ENCODE measurements around the gene TAF7. TPM values are rescaled to one million over a fixed set of nuclear protein-coding genes. Genes with fewer than 3 reads are reported as not detected.
"Not testable (repeated sequence)": the region's sequence is repeated elsewhere in the genome, so short reads cannot be mapped to it uniquely, and the experiment has no call there.

Gene TAF7
- total and polyA plus RNA-seq, 4 donors, result 90.1 to 111 (median 99.8) TPM

- peaks cover 45% of the 10 kb centered on the region for H3K9me3 ChIP-seq (ENCODE audit: control insufficient read depth, insufficient read depth, low read length)
- WGBS (ENCODE audit: insufficient coverage), result 13% methylated on average over 1 of the region's 1 CpG
- peaks cover 13% of the 10 kb centered on the region for H3K4me1 ChIP-seq (ENCODE audit: control insufficient read depth, insufficient read depth, low read length)
- H3K36me3 ChIP-seq (ENCODE audit: control insufficient read depth, insufficient read depth, low read length), result no peaks in the 10 kb centered on the region
- H3K4me3 ChIP-seq (ENCODE audit: low read depth, low read length), result no peak overlapping the region
- H3K27ac ChIP-seq (ENCODE audit: low read depth, low read length), result no peak overlapping the region
- DNase-seq (ENCODE audit: low read depth in 4 of 6, low spot score in 6 of 6), result no peak
- no peaks in the 10 kb centered on the region for H3K27me3 ChIP-seq (ENCODE audit: control insufficient read depth, insufficient read depth, low read length)
These were observed 22.2 kb upstream of the TAF7 start for GRCh38 chr5:141342773-141343172.

DNA sequence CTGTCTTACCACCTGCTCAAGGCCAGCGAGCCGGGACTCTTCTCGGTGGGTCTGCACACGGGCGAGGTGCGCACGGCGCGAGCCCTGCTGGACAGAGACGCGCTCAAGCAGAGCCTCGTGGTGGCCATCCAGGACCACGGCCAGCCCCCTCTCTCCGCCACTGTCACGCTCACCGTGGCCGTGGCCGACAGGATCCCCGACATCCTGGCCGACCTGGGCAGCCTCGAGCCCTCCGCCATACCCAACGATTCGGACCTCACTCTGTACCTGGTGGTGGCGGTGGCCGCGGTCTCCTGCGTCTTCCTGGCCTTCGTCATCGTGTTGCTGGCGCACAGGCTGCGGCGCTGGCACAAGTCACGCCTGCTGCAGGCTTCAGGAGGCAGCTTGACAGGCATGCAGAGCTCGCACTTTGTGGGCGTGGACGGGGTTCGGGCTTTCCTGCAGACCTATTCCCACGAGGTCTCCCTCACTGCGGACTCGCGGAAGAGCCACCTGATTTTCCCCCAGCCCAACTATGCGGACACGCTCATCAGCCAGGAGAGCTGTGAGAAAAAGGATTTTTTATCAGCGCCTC lies 20.3 kb upstream of the TAF7 start:
- H3K9me3 ChIP-seq (ENCODE audit: control insufficient read depth, insufficient read depth, low read length), result peaks cover 41% of the 10 kb centered on the region
- WGBS (ENCODE audit: insufficient coverage), result 51% methylated on average over 34 of the region's 45 CpGs
- H3K27me3 ChIP-seq (ENCODE audit: control insufficient read depth, insufficient read depth, low read length); H3K27ac ChIP-seq (ENCODE audit: low read depth, low read length); H3K36me3 ChIP-seq (ENCODE audit: control insufficient read depth, insufficient read depth, low read length); DNase-seq (ENCODE audit: low read depth in 4 of 6, low spot score in 6 of 6); H3K4me3 ChIP-seq (ENCODE audit: low read depth, low read length): not testable (repeated sequence)
- peaks cover 13% of the 10 kb centered on the region for H3K4me1 ChIP-seq (ENCODE audit: control insufficient read depth, insufficient read depth, low read length)

- Histone ChIP-seq H3K27ac (ENCODE audit: low read depth, low read length) (no peak within 1 kb of the TSS), H3K9me3 (ENCODE audit: control insufficient read depth, insufficient read depth, low read length) (peaks cover 23% of the 10 kb centered on the region), H3K36me3 (ENCODE audit: control insufficient read depth, insufficient read depth, low read length) (no peaks in the 10 kb centered on the region), H3K4me1 (ENCODE audit: control insufficient read depth, insufficient read depth, low read length) (peaks cover 9% of the 10 kb centered on the region), H3K27me3 (ENCODE audit: control insufficient read depth, insufficient read depth, low read length) (no peaks in the 10 kb centered on the region), H3K4me3 (ENCODE audit: low read depth, low read length) (peak within 1 kb of the TSS; percentile 14)
- WGBS (ENCODE audit: insufficient coverage), result 8% methylated on average over 27 of the region's 27 CpGs
- peak in 3 of 6 donors; percentile 19 to 74 (median 60) for DNase-seq (ENCODE audit: low read depth in 4 of 6, low spot score in 6 of 6)
These were observed 18.1 kb upstream of the TAF7 start, which contains the start of gene PCDHGA2 for GRCh38 chr5:141338538-141339306. PCDHGA2 (plus strand) TSS chr5:141338760.

GRCh38 chr5:141332571-141332970 lies 12.0 kb upstream of the TAF7 start:
- not testable (repeated sequence) for DNase-seq (ENCODE audit: low read depth in 4 of 6, low spot score in 6 of 6); H3K27me3 ChIP-seq (ENCODE audit: control insufficient read depth, insufficient read depth, low read length); H3K4me1 ChIP-seq (ENCODE audit: control insufficient read depth, insufficient read depth, low read length); H3K36me3 ChIP-seq (ENCODE audit: control insufficient read depth, insufficient read depth, low read length); H3K4me3 ChIP-seq (ENCODE audit: low read depth, low read length); H3K27ac ChIP-seq (ENCODE audit: low read depth, low read length)
- 31% methylated on average over 36 of the region's 39 CpGs for WGBS (ENCODE audit: insufficient coverage)
- peaks cover 17% of the 10 kb centered on the region for H3K9me3 ChIP-seq (ENCODE audit: control insufficient read depth, insufficient read depth, low read length)

DNA sequence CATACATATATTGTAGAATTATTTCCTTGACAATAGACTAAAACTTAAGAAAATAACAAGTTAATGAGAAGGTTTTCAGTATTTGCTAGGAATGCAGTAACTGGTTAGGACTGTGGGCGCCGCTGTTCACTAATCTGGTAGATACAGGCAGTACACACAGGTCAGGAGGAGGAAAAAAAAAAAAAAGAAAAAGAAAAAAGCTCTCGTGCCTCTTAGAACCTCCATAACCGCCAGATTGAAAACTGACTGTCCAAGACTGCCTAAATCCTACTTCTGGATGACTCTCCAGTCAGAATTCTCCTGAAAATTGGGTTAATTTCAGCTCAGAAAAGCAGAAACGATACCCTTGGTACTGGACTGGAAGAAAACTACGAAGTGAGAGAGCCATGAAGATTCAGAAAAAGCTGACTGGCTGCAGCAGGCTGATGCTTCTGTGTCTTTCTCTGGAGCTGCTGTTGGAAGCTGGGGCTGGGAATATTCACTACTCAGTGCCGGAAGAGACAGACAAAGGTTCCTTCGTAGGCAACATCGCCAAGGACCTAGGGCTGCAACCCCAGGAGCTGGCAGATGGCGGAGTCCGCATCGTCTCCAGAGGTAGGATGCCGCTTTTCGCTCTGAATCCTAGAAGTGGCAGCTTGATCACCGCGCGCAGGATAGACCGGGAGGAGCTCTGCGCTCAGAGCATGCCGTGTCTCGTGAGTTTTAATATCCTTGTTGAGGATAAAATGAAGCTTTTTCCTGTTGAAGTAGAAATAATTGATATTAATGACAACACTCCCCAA lies 9.9 kb upstream of the TAF7 start, which contains the start of gene PCDHGA1:
Gene PCDHGA1, plus strand, starts transcription at position 216 of the 782 bp plus-strand sequence.
- Histone ChIP-seq H3K36me3 (ENCODE audit: control insufficient read depth, insufficient read depth, low read length) (no peaks in the 10 kb centered on the region), H3K4me1 (ENCODE audit: control insufficient read depth, insufficient read depth, low read length) (no peaks in the 10 kb centered on the region), H3K4me3 (ENCODE audit: low read depth, low read length) (no peak within 1 kb of the TSS), H3K9me3 (ENCODE audit: control insufficient read depth, insufficient read depth, low read length) (peaks cover 21% of the 10 kb centered on the region), H3K27ac (ENCODE audit: low read depth, low read length) (no peak within 1 kb of the TSS), H3K27me3 (ENCODE audit: control insufficient read depth, insufficient read depth, low read length) (no peaks in the 10 kb centered on the region)
- peak in 1 of 6 donors; percentile 5 for DNase-seq (ENCODE audit: low read depth in 4 of 6, low spot score in 6 of 6)
- WGBS (ENCODE audit: insufficient coverage), result 13% methylated on average over 14 of the region's 21 CpGs

DNA sequence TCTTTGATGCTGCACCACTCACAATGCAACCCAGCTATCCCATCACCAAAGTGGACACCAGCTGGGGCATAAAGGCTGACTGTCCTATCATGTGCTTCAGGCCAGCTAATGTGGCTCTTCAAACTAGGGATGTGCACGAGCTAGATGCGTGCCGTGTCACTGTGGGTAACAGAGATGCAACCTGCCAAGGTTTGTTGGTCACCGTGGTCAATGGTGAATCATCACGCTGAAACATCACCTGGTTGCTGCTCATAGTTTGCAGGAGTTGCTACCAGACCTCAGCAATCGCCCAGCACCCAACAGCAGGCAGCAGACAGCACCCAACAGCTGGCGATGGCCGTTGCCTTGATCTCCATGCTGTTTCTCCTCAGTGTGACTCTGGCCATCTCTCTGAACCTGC lies 7.6 kb upstream of the TAF7 start:
- Histone ChIP-seq H3K4me3 (ENCODE audit: low read depth, low read length) (no peak overlapping the region), H3K27ac (ENCODE audit: low read depth, low read length) (no peak overlapping the region), H3K27me3 (ENCODE audit: control insufficient read depth, insufficient read depth, low read length) (no peaks in the 10 kb centered on the region), H3K4me1 (ENCODE audit: control insufficient read depth, insufficient read depth, low read length) (no peaks in the 10 kb centered on the region), H3K36me3 (ENCODE audit: control insufficient read depth, insufficient read depth, low read length) (no peaks in the 10 kb centered on the region), H3K9me3 (ENCODE audit: control insufficient read depth, insufficient read depth, low read length) (peaks cover 22% of the 10 kb centered on the region)
- WGBS (ENCODE audit: insufficient coverage), result 79% methylated on average over 8 of the region's 8 CpGs
- no peak for DNase-seq (ENCODE audit: low read depth in 4 of 6, low spot score in 6 of 6)

- Histone ChIP-seq H3K9me3 (ENCODE audit: control insufficient read depth, insufficient read depth, low read length) (peaks cover 18% of the 10 kb centered on the region), H3K36me3 (ENCODE audit: control insufficient read depth, insufficient read depth, low read length) (no peaks in the 10 kb centered on the region), H3K27ac (ENCODE audit: low read depth, low read length) (no peak overlapping the region), H3K4me1 (ENCODE audit: control insufficient read depth, insufficient read depth, low read length) (peaks cover 1% of the 10 kb centered on the region), H3K4me3 (ENCODE audit: low read depth, low read length) (peak overlapping the region; percentile 21), H3K27me3 (ENCODE audit: control insufficient read depth, insufficient read depth, low read length) (no peaks in the 10 kb centered on the region)
- DNase-seq (ENCODE audit: low read depth in 4 of 6, low spot score in 6 of 6), result peak in 3 of 6 donors; percentile 23 to 68 (median 52)
- 5% methylated on average over 22 of the region's 27 CpGs for WGBS (ENCODE audit: insufficient coverage)
These were observed 5.7 kb upstream of the TAF7 start for GRCh38 chr5:141326088-141326854.

DNA sequence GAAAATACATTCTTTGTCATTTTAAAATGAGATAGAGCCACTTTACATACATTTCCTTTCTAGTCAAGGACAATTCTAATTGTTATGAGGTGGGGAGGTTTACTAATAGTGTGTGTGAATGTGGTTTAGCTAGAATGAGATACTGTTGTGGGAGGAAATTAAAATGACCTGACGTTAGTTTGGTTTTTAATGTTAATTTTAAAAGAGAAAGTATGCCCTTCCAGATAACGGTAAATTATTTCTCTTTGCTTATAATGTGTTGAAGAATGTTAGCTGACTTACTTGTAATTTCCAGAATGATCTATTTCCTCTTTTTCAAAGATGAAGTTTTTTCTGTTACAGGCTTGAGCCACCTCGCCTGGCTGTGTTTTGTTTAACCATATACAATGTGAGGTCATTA lies 1.7 kb upstream of the TAF7 start:
- Histone ChIP-seq H3K27ac (ENCODE audit: low read depth, low read length) (no peak overlapping the region), H3K27me3 (ENCODE audit: control insufficient read depth, insufficient read depth, low read length) (no peaks in the 10 kb centered on the region), H3K4me1 (ENCODE audit: control insufficient read depth, insufficient read depth, low read length) (peaks cover 3% of the 10 kb centered on the region), H3K36me3 (ENCODE audit: control insufficient read depth, insufficient read depth, low read length) (no peaks in the 10 kb centered on the region), H3K9me3 (ENCODE audit: control insufficient read depth, insufficient read depth, low read length) (peaks cover 25% of the 10 kb centered on the region), H3K4me3 (ENCODE audit: low read depth, low read length) (no peak overlapping the region)
- no peak for DNase-seq (ENCODE audit: low read depth in 4 of 6, low spot score in 6 of 6)
- no CpG with 5 or more reads among the region's 3 CpGs for WGBS (ENCODE audit: insufficient coverage)

DNA sequence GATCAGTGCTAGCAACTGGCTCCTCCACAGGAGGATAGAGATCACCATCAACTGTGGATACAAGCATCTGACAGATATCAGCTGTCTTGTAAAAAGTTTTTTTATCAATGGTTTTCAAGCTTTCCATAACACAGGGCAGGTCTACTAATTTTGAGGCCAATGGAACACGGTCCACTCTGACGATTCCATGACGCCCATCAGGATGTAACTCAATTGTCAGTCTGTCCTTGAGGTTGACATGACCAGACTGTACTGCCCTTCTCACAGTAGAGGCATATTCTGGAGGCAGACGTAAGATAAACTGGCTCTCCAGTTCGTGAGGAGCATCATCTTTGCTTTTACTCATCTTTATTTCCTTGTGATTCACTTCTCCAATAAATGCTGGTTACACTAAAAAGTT lies 885 bp downstream of the TAF7 start:
- DNase-seq (ENCODE audit: low read depth in 4 of 6, low spot score in 6 of 6), result no peak
- Histone ChIP-seq H3K4me3 (ENCODE audit: low read depth, low read length) (peak overlapping the region; percentile 50), H3K9me3 (ENCODE audit: control insufficient read depth, insufficient read depth, low read length) (peaks cover 28% of the 10 kb centered on the region), H3K27ac (ENCODE audit: low read depth, low read length) (peak overlapping the region; percentile 97), H3K27me3 (ENCODE audit: control insufficient read depth, insufficient read depth, low read length) (no peaks in the 10 kb centered on the region), H3K4me1 (ENCODE audit: control insufficient read depth, insufficient read depth, low read length) (peaks cover 3% of the 10 kb centered on the region), H3K36me3 (ENCODE audit: control insufficient read depth, insufficient read depth, low read length) (no peaks in the 10 kb centered on the region)
- 72% methylated on average over 5 of the region's 5 CpGs for WGBS (ENCODE audit: insufficient coverage)

Data from spinal cord (tissue), 10 donors.